OCI-LY7 (cell line): Measurements from ENCODE around the gene KIF1A. TPM values are rescaled to one million over a fixed set of nuclear protein-coding genes. Genes with fewer than 3 reads are reported as not detected.

Experiments
- BruUV-seq: library from RNA; stranded (reverse); fragments of 400-500 nt; replicated peaks from 2 replicates; lab custom pipeline; 2021; lab: Mats Ljungman, UMichigan
- CTCF ChIA-PET: fragments of 300-600 bp; sonication (Branson Sonifier 250); formaldehyde crosslinking; loops from one replicate; lab custom pipeline; 2022; ENCODE audit warnings: antibody characterized with exemption; ENCODE audit not compliant: unreplicated experiment; lab: Charles Lee
- POLR2A ChIA-PET: fragments of 300-600 bp; sonication (Branson Sonifier 250); formaldehyde crosslinking; loops from one replicate; lab custom pipeline; 2022; ENCODE audit warnings: antibody characterized with exemption; lab: Charles Lee
- DNase-seq: peaks from one replicate; pipeline ENCODE4 v3.0.0-alpha.2; 2015; ENCODE audit warnings: low spot score
- H2AFZ ChIP-seq: fragments of 200-600 bp; sonication (generic), shearing (Covaris generic); 2 replicates; pipeline ENCODE4 v1.6.1; 2014; ENCODE audit warnings: mild to moderate bottlenecking, antibody characterized with exemption, low read length, moderate library complexity
- H3K27ac ChIP-seq: fragments of 200-600 bp; sonication (generic); 2 replicates; pipeline ENCODE4 v1.5.1; 2014; ENCODE audit warnings: mixed run types, low read depth, mild to moderate bottlenecking, moderate library complexity, low read length, inconsistent platforms; ENCODE audit not compliant: poor library complexity, severe bottlenecking
- H3K36me3 ChIP-seq: fragments of 200-600 bp; sonication (generic); 2 replicates; pipeline ENCODE4 v1.6.1; 2014; ENCODE audit warnings: mild to moderate bottlenecking, antibody characterized with exemption, low read length, moderate library complexity, mixed read lengths; ENCODE audit not compliant: insufficient read depth
- H3K4me1 ChIP-seq: fragments of 200-600 bp; sonication (generic); 2 replicates; pipeline ENCODE4 v1.5.1; 2014; ENCODE audit warnings: mild to moderate bottlenecking, low read length; ENCODE audit not compliant: insufficient read depth, poor library complexity, severe bottlenecking
- H3K4me2 ChIP-seq: fragments of 200-600 bp; sonication (generic); 2 replicates; pipeline ENCODE4 v1.6.1; 2014; ENCODE audit warnings: mild to moderate bottlenecking, low read length
- H3K4me3 ChIP-seq: fragments of 200-600 bp; sonication (generic); 2 replicates; pipeline ENCODE4 v1.5.1; 2014; ENCODE audit warnings: mild to moderate bottlenecking, low read depth, low read length; ENCODE audit not compliant: poor library complexity, severe bottlenecking
- H3K79me2 ChIP-seq: fragments of 200-600 bp; sonication (generic); 2 replicates; pipeline ENCODE4 v1.6.1; 2016; ENCODE audit warnings: low read depth, mild to moderate bottlenecking, low read length, moderate library complexity, mixed read lengths; ENCODE audit not compliant: insufficient read depth
- H3K9me2 ChIP-seq: fragments of 200-600 bp; sonication (generic); 2 replicates; pipeline ENCODE4 v1.6.1; 2016; ENCODE audit warnings: mild to moderate bottlenecking, low read length, mixed read lengths; ENCODE audit not compliant: insufficient read depth
- H3K9me3 ChIP-seq: fragments of 200-600 bp; sonication (generic); 2 replicates; pipeline ENCODE4 v1.6.1; 2014; ENCODE audit warnings: mild to moderate bottlenecking, mixed run types, low read length, mixed read lengths
- H4K20me1 ChIP-seq: fragments of 200-600 bp; sonication (generic); 2 replicates; pipeline ENCODE4 v1.6.1; 2014; ENCODE audit warnings: mild to moderate bottlenecking, antibody characterized with exemption, low read length, moderate library complexity, mixed read lengths; ENCODE audit not compliant: insufficient read depth
- EZH2phosphoT487 ChIP-seq: fragments of 200-600 bp; sonication (generic); IDR thresholded peaks from 2 replicates; pipeline ENCODE4 v1.6.1; 2018; ENCODE audit warnings: low read depth, borderline replicate concordance, mild to moderate bottlenecking, mixed run types, antibody characterized with exemption, low read length, moderate library complexity, mixed read lengths
- intact Hi-C: fragments of 100-400 bp; cut with micrococcal nuclease; formaldehyde crosslinking; loops from one replicate; pipeline ENCODE4 v1.10.0; 2022; ENCODE audit not compliant: unreplicated experiment
- total RNA-seq, 2 experiments: library from RNA; depleted of rRNA in 1 of 2; stranded (reverse); fragments of >200 nt in 1 of 2; shearing (Covaris generic) in 1 of 2; gene quantifications; 2 replicates each; pipeline ENCODE4 v1.2.3, GENCODE V29; 2014 to 2022
- TF ChIP-seq, protein P1 (sequence below): fragments of 200-600 bp; sonication (generic); conservative IDR thresholded peaks from 2 replicates; pipeline ENCODE4 v1.5.1; 2014; ENCODE audit warnings: mild to moderate bottlenecking, antibody characterized with exemption, low read length, moderate library complexity, mixed read lengths

The KIF1A gene
- total RNA-seq, 2 experiments from 2014 or later: not detected

DNA sequence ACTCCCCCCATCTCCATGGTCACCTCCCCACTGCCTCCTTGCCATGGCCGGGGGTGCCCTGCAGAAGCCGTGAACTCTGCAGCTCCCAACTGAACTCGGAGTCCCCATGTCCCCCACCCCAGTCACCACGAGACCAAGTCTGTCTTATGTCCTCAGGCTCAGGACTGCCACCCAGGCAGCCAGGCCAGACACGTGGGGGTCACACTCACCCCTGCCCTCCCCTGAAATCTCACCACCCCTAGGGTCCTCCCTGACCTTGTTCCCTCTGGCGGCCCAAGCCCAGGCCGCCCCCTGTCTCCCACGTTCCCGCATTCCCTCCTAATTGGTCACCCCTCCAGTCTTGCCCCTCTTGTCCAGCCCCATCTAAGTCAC is 117.4 kb downstream of the KIF1A start:
- POLR2A ChIA-PET: no interaction called here
- no peaks in the 10 kb centered on the region for H3K9me3 ChIP-seq
- no peak for DNase-seq
- BruUV-seq: no TSS peak
- intact Hi-C loops: no loop called here
- CTCF ChIA-PET: no interaction called here
- H3K36me3 ChIP-seq: no peaks in the 10 kb centered on the region
- no peak overlapping the region for H3K4me2 ChIP-seq
- no peaks in the 10 kb centered on the region for H4K20me1 ChIP-seq
- no peak for TF ChIP-seq EZH2phosphoT487
- TF ChIP-seq, protein P1, sequence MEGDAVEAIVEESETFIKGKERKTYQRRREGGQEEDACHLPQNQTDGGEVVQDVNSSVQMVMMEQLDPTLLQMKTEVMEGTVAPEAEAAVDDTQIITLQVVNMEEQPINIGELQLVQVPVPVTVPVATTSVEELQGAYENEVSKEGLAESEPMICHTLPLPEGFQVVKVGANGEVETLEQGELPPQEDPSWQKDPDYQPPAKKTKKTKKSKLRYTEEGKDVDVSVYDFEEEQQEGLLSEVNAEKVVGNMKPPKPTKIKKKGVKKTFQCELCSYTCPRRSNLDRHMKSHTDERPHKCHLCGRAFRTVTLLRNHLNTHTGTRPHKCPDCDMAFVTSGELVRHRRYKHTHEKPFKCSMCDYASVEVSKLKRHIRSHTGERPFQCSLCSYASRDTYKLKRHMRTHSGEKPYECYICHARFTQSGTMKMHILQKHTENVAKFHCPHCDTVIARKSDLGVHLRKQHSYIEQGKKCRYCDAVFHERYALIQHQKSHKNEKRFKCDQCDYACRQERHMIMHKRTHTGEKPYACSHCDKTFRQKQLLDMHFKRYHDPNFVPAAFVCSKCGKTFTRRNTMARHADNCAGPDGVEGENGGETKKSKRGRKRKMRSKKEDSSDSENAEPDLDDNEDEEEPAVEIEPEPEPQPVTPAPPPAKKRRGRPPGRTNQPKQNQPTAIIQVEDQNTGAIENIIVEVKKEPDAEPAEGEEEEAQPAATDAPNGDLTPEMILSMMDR: no peak
- H3K79me2 ChIP-seq: no peaks in the 10 kb centered on the region
- H2AFZ ChIP-seq: no peak overlapping the region
- no peaks in the 10 kb centered on the region for H3K9me2 ChIP-seq
- H3K4me1 ChIP-seq: no peaks in the 10 kb centered on the region
- H3K4me3 ChIP-seq: no peak overlapping the region
- no peak overlapping the region for H3K27ac ChIP-seq

DNA sequence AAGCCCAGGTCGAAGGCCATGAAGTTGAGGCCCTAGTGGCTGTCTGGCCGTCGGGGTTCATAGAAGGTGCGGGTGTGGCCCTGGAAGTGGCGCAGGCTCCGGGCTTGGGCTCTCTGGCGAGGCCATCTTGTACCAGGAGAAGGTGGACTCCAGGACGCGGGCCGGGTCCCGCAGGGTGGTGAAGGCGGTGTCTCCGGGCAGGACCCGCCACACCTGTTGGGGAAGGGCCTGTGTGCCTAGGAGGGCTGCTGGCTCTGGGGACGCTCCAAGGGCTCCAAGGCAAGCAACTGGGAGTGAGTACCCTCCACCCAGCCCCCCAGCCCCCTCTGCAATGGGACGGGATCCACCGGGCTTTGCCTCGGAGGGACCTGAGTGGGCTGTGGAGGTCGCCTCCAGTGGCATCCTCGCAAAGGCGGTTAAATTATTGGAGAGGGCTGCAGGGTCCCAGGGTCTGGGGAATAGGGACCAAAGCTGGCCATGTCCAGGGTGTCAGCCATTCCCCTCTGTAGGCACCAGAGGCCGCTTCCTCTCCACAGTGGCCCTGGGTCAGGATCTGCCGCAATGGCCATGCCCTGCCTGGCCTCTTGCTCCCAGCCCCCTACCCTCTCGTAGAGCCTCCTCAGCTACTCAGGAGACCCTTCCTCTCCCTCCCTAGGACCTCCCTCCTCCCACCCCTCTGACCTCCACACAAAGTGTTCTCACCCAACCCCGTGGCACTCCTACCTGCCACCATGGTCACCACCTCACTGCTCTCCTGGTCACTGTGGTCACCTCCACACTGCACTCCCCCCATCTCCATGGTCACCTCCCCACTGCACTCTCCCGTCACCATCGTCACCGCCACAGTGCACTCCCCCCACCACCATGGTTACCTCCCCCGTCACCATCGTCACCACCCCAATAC is 118.0 kb downstream of the KIF1A start:
- no peak overlapping the region for H3K4me2 ChIP-seq
- no peaks in the 10 kb centered on the region for H3K79me2 ChIP-seq
- ChIA-PET CTCF (no interaction called here), POLR2A (no interaction called here)
- H3K36me3 ChIP-seq: no peaks in the 10 kb centered on the region
- no peak for DNase-seq
- no peak overlapping the region for H3K27ac ChIP-seq
- intact Hi-C loops: no loop called here
- TF ChIP-seq EZH2phosphoT487: no peak
- TF ChIP-seq, protein P1: no peak
- H3K4me1 ChIP-seq: no peaks in the 10 kb centered on the region
- no peaks in the 10 kb centered on the region for H4K20me1 ChIP-seq
- no peaks in the 10 kb centered on the region for H3K9me3 ChIP-seq
- H2AFZ ChIP-seq: no peak overlapping the region
- H3K4me3 ChIP-seq: no peak overlapping the region
- no TSS peak for BruUV-seq
- no peaks in the 10 kb centered on the region for H3K9me2 ChIP-seq
